HG03139 (cell line): ENCODE data around the gene ACOT6.
"Not testable (repeated sequence)": the region's sequence is repeated elsewhere in the genome, so short reads cannot be mapped to it uniquely, and the experiment has no call there.

Experiments
- ATAC-seq: cut with Tn5 transposase; IDR thresholded peaks from one replicate; pipeline ENCODE4 v1.9.1; 2021; ENCODE audit not compliant: unreplicated experiment

Gene ACOT6

GRCh38 chr14:73612339-73613045, at the start of gene ACOT6:
Gene ACOT6, plus strand, starts transcription at chr14:73612517. Its CDS starts 55 bp downstream, at chr14:73612572.
- peak; percentile 78 for ATAC-seq

- not testable (repeated sequence) for ATAC-seq
Observed at GRCh38 chr14:73562696-73563095, 49.6 kb upstream of the ACOT6 start.

GRCh38 chr14:73566431-73566830, 45.9 kb upstream of the ACOT6 start:
- ATAC-seq, result not testable (repeated sequence)

GRCh38 chr14:73566935-73567334, 45.4 kb upstream of the ACOT6 start:
- not testable (repeated sequence) for ATAC-seq

GRCh38 chr14:73567358-73567757, 45.0 kb upstream of the ACOT6 start:
- no peak for ATAC-seq

- ATAC-seq, result no peak
Observed at GRCh38 chr14:73567951-73568885, 44.1 kb upstream of the ACOT6 start.

- not testable (repeated sequence) for ATAC-seq
Observed at GRCh38 chr14:73568886-73569184, 43.5 kb upstream of the ACOT6 start.

GRCh38 chr14:73569185-73569958, 42.9 kb upstream of the ACOT6 start, which contains the start of gene ACOT2:
Gene ACOT2, plus strand, starts transcription at chr14:73569213. Its CDS starts 28 bp downstream, at chr14:73569241.
- peak; percentile 63 for ATAC-seq

- peak; percentile 39 for ATAC-seq
Observed at GRCh38 chr14:73570913-73571312, 41.4 kb upstream of the ACOT6 start.

GRCh38 chr14:73573034-73573433, 39.3 kb upstream of the ACOT6 start:
- not testable (repeated sequence) for ATAC-seq

GRCh38 chr14:73573740-73574139, 38.6 kb upstream of the ACOT6 start:
- ATAC-seq, result not testable (repeated sequence)

GRCh38 chr14:73574251-73574650, 38.1 kb upstream of the ACOT6 start:
- not testable (repeated sequence) for ATAC-seq

GRCh38 chr14:73576391-73576790, 35.9 kb upstream of the ACOT6 start:
- no peak for ATAC-seq

GRCh38 chr14:73577214-73577613, 35.1 kb upstream of the ACOT6 start:
- not testable (repeated sequence) for ATAC-seq

- not testable (repeated sequence) for ATAC-seq
Observed at GRCh38 chr14:73582102-73582979, 30.0 kb upstream of the ACOT6 start.

GRCh38 chr14:73588695-73589094, 23.6 kb upstream of the ACOT6 start:
- ATAC-seq, result no peak

- ATAC-seq, result no peak
Observed at GRCh38 chr14:73589116-73589515, 23.2 kb upstream of the ACOT6 start.

- not testable (repeated sequence) for ATAC-seq
Observed at GRCh38 chr14:73590673-73591004, 21.7 kb upstream of the ACOT6 start.

GRCh38 chr14:73591690-73592449, 20.4 kb upstream of the ACOT6 start, which contains the start of gene ACOT4:
Gene ACOT4, plus strand, starts transcription at chr14:73591873. Its CDS starts 87 bp downstream, at chr14:73591960.
- no peak for ATAC-seq
